GM12878 (cell line): ENCODE data around the gene NSDHL. TPM values are rescaled to one million over a fixed set of nuclear protein-coding genes. Genes with fewer than 3 reads are reported as not detected.

Source experiments
- ATAC-seq: fragments of 200-7000 bp; cut with Tn5 transposase; 3 replicates; pipeline ENCODE4 v1.9.1; 2020; ENCODE audit warnings: mild to moderate bottlenecking, moderate library complexity
- BruUV-seq: library from RNA; stranded (reverse); fragments of 400-500 nt; replicated peaks from 2 replicates; lab custom pipeline; 2021; lab: Mats Ljungman, UMichigan
- CTCF ChIA-PET: fragments of 300-600 bp; sonication (Branson Sonifier 250); formaldehyde crosslinking; extraction: SDS; loops from one replicate; lab custom pipeline; 2021; ENCODE audit warnings: inconsistent platforms; lab: Yijun Ruan, JAX
- POLR2A ChIA-PET: fragments of 350-600 bp; formaldehyde crosslinking; extraction: SDS; loops from one replicate; lab custom pipeline; 2021; ENCODE audit warnings: inconsistent platforms; lab: Charles Lee
- RAD21 ChIA-PET: fragments of 300-600 bp; sonication (Branson Sonifier 250); formaldehyde crosslinking; loops from one replicate; lab custom pipeline; 2023; ENCODE audit warnings: antibody characterized with exemption; ENCODE audit not compliant: unreplicated experiment; lab: Charles Lee
- SMC1A ChIA-PET: fragments of 300-600 bp; sonication (Branson Sonifier 250); formaldehyde crosslinking; loops from one replicate; lab custom pipeline; 2023; ENCODE audit not compliant: unreplicated experiment, uncharacterized antibody; lab: Charles Lee
- DNase-seq: peaks from one replicate; pipeline ENCODE4 v3.0.0-alpha.2; 2011; ENCODE audit warnings: low read depth, low spot score
- FAIRE-seq: peaks from 3 replicates; lab custom pipeline; 2011; peaks lifted over from hg19 to GRCh38; lab: Jason Lieb, UNC
- H2AFZ ChIP-seq: 2 replicates; pipeline ENCODE4 v1.6.0; 2011; ENCODE audit warnings: low read depth, low read length, control low read depth; ENCODE audit not compliant: control insufficient read depth
- H3K27ac ChIP-seq: 2 replicates; pipeline ENCODE4 v1.5.1; 2011; ENCODE audit warnings: control low read depth; ENCODE audit not compliant: control insufficient read depth, insufficient read depth
- H3K27me3 ChIP-seq, 2 experiments: replicated peaks in 1 of 2; 2 replicates each; pipeline versions ENCODE4 v1.6.0 to v1.6.1; 2011; ENCODE audit warnings: low read length in 1 of 2; ENCODE audit not compliant: control insufficient read depth in 2 of 2, insufficient read depth in 2 of 2
- H3K36me3 ChIP-seq, 2 experiments: 2 replicates each; pipeline ENCODE4 v1.5.1; 2011; ENCODE audit warnings: low read length in 1 of 2; ENCODE audit not compliant: control insufficient read depth in 2 of 2, insufficient read depth in 2 of 2
- H3K4me1 ChIP-seq: 2 replicates; pipeline ENCODE4 v1.6.1; 2011; ENCODE audit warnings: mild to moderate bottlenecking, low read length, moderate library complexity, mixed read lengths; ENCODE audit not compliant: control insufficient read depth, insufficient read depth
- H3K4me2 ChIP-seq: 2 replicates; pipeline ENCODE4 v1.6.0; 2011; ENCODE audit warnings: control low read depth; ENCODE audit not compliant: control insufficient read depth, insufficient read depth
- H3K4me3 ChIP-seq: fragments of 200-600 bp; sonication (generic); 2 replicates; pipeline ENCODE4 v1.5.1; 2016
- H3K79me2 ChIP-seq: 2 replicates; pipeline ENCODE4 v1.6.0; 2011; ENCODE audit warnings: low read length; ENCODE audit not compliant: control insufficient read depth, insufficient read depth
- H3K9ac ChIP-seq: 2 replicates; pipeline ENCODE4 v1.8.0; 2011; ENCODE audit warnings: low read length, control low read depth, mixed read lengths; ENCODE audit not compliant: control insufficient read depth, insufficient read depth
- H3K9me3 ChIP-seq: replicated peaks from 3 replicates; pipeline ENCODE4 v1.5.1; 2011; ENCODE audit warnings: mild to moderate bottlenecking, low read length; ENCODE audit not compliant: control insufficient read depth, insufficient read depth
- H4K20me1 ChIP-seq: 2 replicates; pipeline ENCODE4 v1.6.0; 2011; ENCODE audit not compliant: control insufficient read depth, insufficient read depth
- BCLAF1 ChIP-seq: fragments of 450-650 bp; IDR thresholded peaks from 2 replicates; pipeline ENCODE4 v1.6.1; 2017; ENCODE audit warnings: antibody characterized with exemption, mild to moderate bottlenecking, moderate library complexity
- EGR1 ChIP-seq, 2 experiments: IDR thresholded peaks; 1 replicate in 1 of 2; 2 replicates in 1 of 2; pipeline ENCODE4 v1.6.1; 2011 to 2012; ENCODE audit warnings: low read depth in 2 of 2, low read length in 2 of 2, borderline replicate concordance in 1 of 2, mild to moderate bottlenecking in 1 of 2, moderate library complexity in 1 of 2
- HDGF ChIP-seq: fragments of 450-650 bp; IDR thresholded peaks from 2 replicates; pipeline ENCODE4 v1.6.1; 2016; ENCODE audit warnings: antibody characterized with exemption
- NFIC ChIP-seq: IDR thresholded peaks from 2 replicates; pipeline ENCODE4 v1.6.1; 2012; ENCODE audit warnings: low read depth, mild to moderate bottlenecking, inconsistent platforms, low read length, moderate library complexity
- PAX8 ChIP-seq: fragments of 450-650 bp; IDR thresholded peaks from 2 replicates; pipeline ENCODE4 v1.6.1; 2017; ENCODE audit warnings: mild to moderate bottlenecking, moderate library complexity
- POLR2AphosphoS5 ChIP-seq: IDR thresholded peaks from 2 replicates; pipeline ENCODE4 v1.6.1; 2011; ENCODE audit warnings: mild to moderate bottlenecking, low read length, inconsistent platforms
- SMAD5 ChIP-seq: IDR thresholded peaks from 2 replicates; pipeline ENCODE4 v1.6.1; 2016; ENCODE audit warnings: antibody characterized with exemption, low read depth
- SMC3 ChIP-seq: IDR thresholded peaks from 2 replicates; pipeline ENCODE4 v1.6.1; 2011; ENCODE audit warnings: low read length, improper control_type of control experiment, borderline replicate concordance
- SPI1 ChIP-seq: IDR thresholded peaks from 2 replicates; pipeline ENCODE4 v1.6.1; 2011; ENCODE audit warnings: low read depth, mild to moderate bottlenecking, low read length, moderate library complexity, borderline replicate concordance; ENCODE audit not compliant: insufficient read depth
- SREBF1 ChIP-seq: IDR thresholded peaks from 2 replicates; pipeline ENCODE4 v1.6.1; 2012; ENCODE audit warnings: mild to moderate bottlenecking, low read length
- SREBF2 ChIP-seq: IDR thresholded peaks from 2 replicates; pipeline ENCODE4 v1.6.1; 2012; ENCODE audit warnings: mild to moderate bottlenecking, low read length
- SUPT20H ChIP-seq: IDR thresholded peaks from 2 replicates; pipeline ENCODE4 v1.6.1; 2011; ENCODE audit warnings: low read depth, mild to moderate bottlenecking, low read length, moderate library complexity, borderline replicate concordance; ENCODE audit not compliant: control insufficient read depth
- ZBED1 ChIP-seq: IDR thresholded peaks from 2 replicates; pipeline ENCODE4 v1.6.1; 2016; ENCODE audit warnings: borderline replicate concordance
- ZNF207 ChIP-seq: fragments of 450-650 bp; IDR thresholded peaks from 2 replicates; pipeline ENCODE4 v1.6.1; 2014; ENCODE audit warnings: antibody characterized with exemption, mild to moderate bottlenecking, borderline replicate concordance
- WGBS: methylation state at CpG from one replicate; pipeline ENCODE4 v1.1.6; 2016; ENCODE audit warnings: low lambda C conversion rate; ENCODE audit not compliant: insufficient replicate concordance, insufficient coverage; ENCODE audit errors: missing lambda C conversion rate; 5-methylcytosine and 5-hydroxymethylcytosine counted together
- in situ Hi-C: fragments of 300-500 bp; cut with MboI; formaldehyde crosslinking; loops from 9 replicates; pipeline ENCODE4 v1.14.3; 2018; ENCODE audit warnings: mixed read lengths
- intact Hi-C: fragments of 100-400 bp; cut with micrococcal nuclease; formaldehyde crosslinking; loops from one replicate; pipeline ENCODE4 v1.14.2; 2022; ENCODE audit not compliant: unreplicated experiment
- polyA plus RNA-seq, 11 experiments: library from polyadenylated mRNA; depleted of rRNA in 4 of 11; unstranded in 6 of 11; stranded (reverse) in 5 of 11; fragments of >200 nt; fragmentation: Nextera tagmentation in 4 of 11; fragmentation: Illumina TruSeq in 1 of 11; extraction: Ambion mirVana in 4 of 11; extraction: Trizol in 1 of 11; gene quantifications; 1 replicate in 1 of 11; 2 replicates in 10 of 11; pipeline versions ENCODE4 v1.2.1 to v1.2.3, GENCODE V29; 2011 to 2016; ENCODE audit warnings: inconsistent platforms in 2 of 11, missing spikeins in 2 of 11, low read depth in 1 of 11
- total RNA-seq, 4 experiments: library from RNA; depleted of rRNA in 3 of 4; stranded (reverse); fragments of >200 nt in 3 of 4; fragmentation: Illumina TruSeq in 1 of 4; extraction: Trizol in 1 of 4; gene quantifications; 2 replicates each; pipeline versions ENCODE4 v1.2.1 to v1.2.3, GENCODE V29; 2013 to 2021
- TF ChIP-seq, protein P1 (sequence below): fragments of 450-650 bp; IDR thresholded peaks from 2 replicates; pipeline ENCODE4 v1.6.1; 2016; ENCODE audit warnings: mild to moderate bottlenecking
- TF ChIP-seq, protein P2 (sequence below), 3 experiments: IDR thresholded peaks in 2 of 3; conservative IDR thresholded peaks in 1 of 3; 2 replicates each; pipeline ENCODE4 v1.5.1; 2011; ENCODE audit warnings: low read depth in 3 of 3, low read length in 3 of 3, mild to moderate bottlenecking in 3 of 3, control low read depth in 2 of 3, moderate library complexity in 2 of 3, inconsistent platforms in 1 of 3, mixed read lengths in 1 of 3; ENCODE audit not compliant: control insufficient read depth in 2 of 3, insufficient read depth in 1 of 3; ENCODE audit errors: extremely low read depth in 1 of 3

The NSDHL gene
- total and polyA plus RNA-seq, 10 of the 15 experiments (the other 5 are each of a cell fraction or from before 2014, with no cell fraction given) = 16.9 to 37.1 (median 26.9) TPM

- TF ChIP-seq SUPT20H (no peak), ZBED1 (no peak), BCLAF1 (no peak), SMC3 (no peak), ZNF207 (no peak), HDGF (no peak), EGR1 (IDR thresholded peaks at IDR 0.05; ENCODE audit: borderline replicate concordance in 1 of 2, low read depth in 2 of 2, low read length in 2 of 2) (no peak), PAX8 (no peak), POLR2AphosphoS5 (no peak), SMAD5 (no peak), SPI1 (no peak), SREBF2 (no peak), NFIC (no peak), SREBF1 (no peak)
- TF ChIP-seq, protein P1, sequence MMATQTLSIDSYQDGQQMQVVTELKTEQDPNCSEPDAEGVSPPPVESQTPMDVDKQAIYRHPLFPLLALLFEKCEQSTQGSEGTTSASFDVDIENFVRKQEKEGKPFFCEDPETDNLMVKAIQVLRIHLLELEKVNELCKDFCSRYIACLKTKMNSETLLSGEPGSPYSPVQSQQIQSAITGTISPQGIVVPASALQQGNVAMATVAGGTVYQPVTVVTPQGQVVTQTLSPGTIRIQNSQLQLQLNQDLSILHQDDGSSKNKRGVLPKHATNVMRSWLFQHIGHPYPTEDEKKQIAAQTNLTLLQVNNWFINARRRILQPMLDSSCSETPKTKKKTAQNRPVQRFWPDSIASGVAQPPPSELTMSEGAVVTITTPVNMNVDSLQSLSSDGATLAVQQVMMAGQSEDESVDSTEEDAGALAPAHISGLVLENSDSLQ = no peak
- TF ChIP-seq, protein P2, sequence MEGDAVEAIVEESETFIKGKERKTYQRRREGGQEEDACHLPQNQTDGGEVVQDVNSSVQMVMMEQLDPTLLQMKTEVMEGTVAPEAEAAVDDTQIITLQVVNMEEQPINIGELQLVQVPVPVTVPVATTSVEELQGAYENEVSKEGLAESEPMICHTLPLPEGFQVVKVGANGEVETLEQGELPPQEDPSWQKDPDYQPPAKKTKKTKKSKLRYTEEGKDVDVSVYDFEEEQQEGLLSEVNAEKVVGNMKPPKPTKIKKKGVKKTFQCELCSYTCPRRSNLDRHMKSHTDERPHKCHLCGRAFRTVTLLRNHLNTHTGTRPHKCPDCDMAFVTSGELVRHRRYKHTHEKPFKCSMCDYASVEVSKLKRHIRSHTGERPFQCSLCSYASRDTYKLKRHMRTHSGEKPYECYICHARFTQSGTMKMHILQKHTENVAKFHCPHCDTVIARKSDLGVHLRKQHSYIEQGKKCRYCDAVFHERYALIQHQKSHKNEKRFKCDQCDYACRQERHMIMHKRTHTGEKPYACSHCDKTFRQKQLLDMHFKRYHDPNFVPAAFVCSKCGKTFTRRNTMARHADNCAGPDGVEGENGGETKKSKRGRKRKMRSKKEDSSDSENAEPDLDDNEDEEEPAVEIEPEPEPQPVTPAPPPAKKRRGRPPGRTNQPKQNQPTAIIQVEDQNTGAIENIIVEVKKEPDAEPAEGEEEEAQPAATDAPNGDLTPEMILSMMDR (IDR thresholded peaks at IDR 0.05 in 2 of 3, conservative IDR thresholded peaks at IDR 0.05 in 1 of 3; ENCODE audit: control insufficient read depth in 2 of 3, extremely low read depth in 1 of 3, insufficient read depth in 1 of 3, low read depth in 3 of 3, low read length in 3 of 3) = no peak
- TF ChIP-seq, all 136 proteins: peak for 0
- in situ Hi-C loops (loop anchor here (5.0 to 25.0 kb wide), 2 partner anchors 182 to 1062 kb away; partner anchors contain the start of gene GABRQ), intact Hi-C loops (loop anchor here (2.0 kb wide), 1 partner anchor 1067 kb away; no protein-coding TSS in a partner anchor)
- Histone ChIP-seq H3K27me3 (no peaks in the 10 kb centered on the region), H3K9me3 (no peaks in the 10 kb centered on the region), H3K27ac (no peak overlapping the region), H3K9ac (no peak overlapping the region), H4K20me1 (no peaks in the 10 kb centered on the region), H3K4me1 (no peaks in the 10 kb centered on the region), H3K4me3 (no peak overlapping the region), H3K36me3 (no peaks in the 10 kb centered on the region), H3K79me2 (no peaks in the 10 kb centered on the region), H2AFZ (no peak overlapping the region), H3K4me2 (no peak overlapping the region)
- SMC1A ChIA-PET = interaction anchor here (1.8 kb wide), 1 partner anchor 1066 kb away, joined by 4 read pairs; no protein-coding TSS in a partner anchor
- RAD21 ChIA-PET = interaction anchor here (3.6 kb wide), 1 partner anchor 179 kb away, joined by 20 read pairs; no protein-coding TSS in a partner anchor
- BruUV-seq = no TSS peak
- ATAC-seq (no peak), FAIRE-seq (no peak), DNase-seq (no peak)
- CTCF ChIA-PET = interaction anchor here (1.1 to 3.3 kb wide), 3 partner anchors 22 to 178 kb away, joined by 3 to 26 read pairs (median 3); no protein-coding TSS in a partner anchor
- POLR2A ChIA-PET = no interaction called here
- WGBS = 33% methylated on average over 7 of the region's 7 CpGs
These were observed 11.1 kb upstream of the NSDHL start for GRCh38 chrX:152819732-152820131.
